H1 (cell line): ENCODE data around the gene MGAT4B. TPM values are rescaled to one million over a fixed set of nuclear protein-coding genes. Genes with fewer than 3 reads are reported as not detected.

ENCODE experiments used
- ATF3 ChIP-seq: IDR thresholded peaks from 2 replicates; pipeline ENCODE4 v1.6.1; 2011; ENCODE audit warnings: low read depth, mild to moderate bottlenecking, low read length; ENCODE audit not compliant: insufficient read depth
- BACH1 ChIP-seq: IDR thresholded peaks from 2 replicates; pipeline ENCODE4 v1.6.1; 2012; ENCODE audit warnings: low read length, improper control_type of control experiment
- BRCA1 ChIP-seq: IDR thresholded peaks from 2 replicates; pipeline ENCODE4 v1.6.1; 2012; ENCODE audit warnings: low read depth, low read length, improper control_type of control experiment
- CBX8 ChIP-seq: fragments of 300-800, 300-1000 bp; sonication (generic); IDR thresholded peaks from 2 replicates; pipeline ENCODE4 v1.7.1; 2016; ENCODE audit warnings: low read depth, low read length, borderline replicate concordance
- CHD2 ChIP-seq: IDR thresholded peaks from 2 replicates; pipeline ENCODE4 v1.6.1; 2012; ENCODE audit warnings: low read length, improper control_type of control experiment
- CREB1 ChIP-seq: IDR thresholded peaks from 2 replicates; pipeline ENCODE4 v1.6.1; 2012; ENCODE audit warnings: inconsistent platforms
- EP300 ChIP-seq, 2 experiments: IDR thresholded peaks; 1 replicate in 1 of 2; 2 replicates in 1 of 2; pipeline ENCODE4 v1.6.1; 2011 to 2012; ENCODE audit warnings: low read depth in 2 of 2, low read length in 2 of 2, mild to moderate bottlenecking in 2 of 2, borderline replicate concordance in 1 of 2, inconsistent platforms in 1 of 2, moderate library complexity in 1 of 2
- EZH2 ChIP-seq: fragments of 200-600 bp; sonication (generic); IDR thresholded peaks from 2 replicates; pipeline ENCODE4 v1.7.1; 2012; ENCODE audit warnings: low read depth, mild to moderate bottlenecking, moderate library complexity, low read length, inconsistent platforms; ENCODE audit not compliant: severe bottlenecking
- KDM1A ChIP-seq: fragments of 200-600, 300-600 bp; sonication (generic); IDR thresholded peaks from 2 replicates; pipeline ENCODE4 v1.7.1; 2016; ENCODE audit warnings: mild to moderate bottlenecking, low read length, borderline replicate concordance
- KDM4A ChIP-seq: IDR thresholded peaks from one replicate; pipeline ENCODE4 v1.7.1; 2012; ENCODE audit warnings: low read depth, mild to moderate bottlenecking, moderate library complexity, low read length, inconsistent platforms; ENCODE audit not compliant: severe bottlenecking
- MAFK ChIP-seq: IDR thresholded peaks from 2 replicates; pipeline ENCODE4 v1.6.1; 2012; ENCODE audit warnings: low read depth, mild to moderate bottlenecking, improper control_type of control experiment, low read length
- NANOG ChIP-seq: IDR thresholded peaks from 2 replicates; pipeline ENCODE4 v1.6.1; 2011; ENCODE audit warnings: low read length, low read depth, mild to moderate bottlenecking, inconsistent platforms; ENCODE audit not compliant: insufficient read depth, poor library complexity, severe bottlenecking
- POLR2A ChIP-seq, 2 experiments: IDR thresholded peaks; 1 replicate in 1 of 2; 2 replicates in 1 of 2; pipeline ENCODE4 v1.6.1; 2011; ENCODE audit warnings: low read depth in 2 of 2, low read length in 2 of 2, mild to moderate bottlenecking in 2 of 2; ENCODE audit errors: control extremely low read depth in 1 of 2
- RAD21 ChIP-seq, 2 experiments: IDR thresholded peaks in 1 of 2; conservative IDR thresholded peaks in 1 of 2; 2 replicates each; pipeline ENCODE4 v1.6.1; 2011; ENCODE audit warnings: low read depth in 2 of 2, low read length in 2 of 2, improper control_type of control experiment in 1 of 2, inconsistent platforms in 1 of 2, mild to moderate bottlenecking in 1 of 2, moderate library complexity in 1 of 2
- RBBP5 ChIP-seq: IDR thresholded peaks from 2 replicates; pipeline ENCODE4 v1.7.1; 2012; ENCODE audit warnings: low read depth, mild to moderate bottlenecking, inconsistent platforms, low read length, moderate library complexity, borderline replicate concordance
- RFX5 ChIP-seq: IDR thresholded peaks from 2 replicates; pipeline ENCODE4 v1.6.1; 2011; ENCODE audit warnings: low read depth, low read length, improper control_type of control experiment, borderline replicate concordance
- RXRA ChIP-seq: IDR thresholded peaks from 2 replicates; pipeline ENCODE4 v1.6.1; 2011; ENCODE audit warnings: low read depth, mild to moderate bottlenecking, low read length, moderate library complexity; ENCODE audit not compliant: insufficient read depth
- SP1 ChIP-seq: IDR thresholded peaks from 2 replicates; pipeline ENCODE4 v1.6.1; 2011; ENCODE audit warnings: low read depth, low read length
- SP4 ChIP-seq: IDR thresholded peaks from 2 replicates; pipeline ENCODE4 v1.6.1; 2012; ENCODE audit warnings: low read length, inconsistent platforms
- SRF ChIP-seq: IDR thresholded peaks from 2 replicates; pipeline ENCODE4 v1.6.1; 2011; ENCODE audit warnings: mild to moderate bottlenecking, low read depth, low read length, moderate library complexity
- SUZ12 ChIP-seq: fragments of 200-600 bp; sonication (generic); IDR thresholded peaks from 2 replicates; pipeline ENCODE4 v1.6.1; 2012; ENCODE audit warnings: mild to moderate bottlenecking, inconsistent platforms, low read length, moderate library complexity, mixed read lengths
- TAF7 ChIP-seq: optimal IDR thresholded peaks from 2 replicates; pipeline ENCODE3; 2011; ENCODE audit warnings: low read depth, mild to moderate bottlenecking, inconsistent platforms, low read length, moderate library complexity, borderline replicate concordance
- TBP ChIP-seq: IDR thresholded peaks from 2 replicates; pipeline ENCODE4 v1.6.1; 2011; ENCODE audit warnings: low read depth, low read length, improper control_type of control experiment
- ZNF274 ChIP-seq: IDR thresholded peaks from 2 replicates; pipeline ENCODE4 v1.7.0; 2012; ENCODE audit warnings: low read length, borderline replicate concordance; ENCODE audit errors: extremely low read depth
- polyA plus RNA-seq, 7 experiments: library from polyadenylated mRNA; depleted of rRNA in 3 of 7; stranded (reverse) in 5 of 7; unstranded in 2 of 7; fragments of >200 nt in 5 of 7; fragments of 200-250 nt in 2 of 7; gene quantifications; 1 replicate in 5 of 7; 2 replicates in 1 of 7; 4 replicates in 1 of 7; pipeline versions ENCODE4 v1.2.1 to v1.2.3, GENCODE V29; 2011 to 2013; ENCODE audit warnings: missing spikeins in 2 of 7, mixed read lengths in 2 of 7
- total RNA-seq: library from RNA; stranded (reverse); fragmentation: NEBNext Ultra II Directional; extraction: Animal tissue kit (Norgen Biotek cat#: 25700); gene quantifications from 2 replicates; pipeline ENCODE4 v1.2.1, GENCODE V29; 2021

Gene MGAT4B
- total and polyA plus RNA-seq, 2 of the 8 experiments (the other 6 are each of a cell fraction or from before 2014, with no cell fraction given): 116 to 128 TPM

GRCh38 chr5:179821298-179822058, 14.8 kb upstream of the MGAT4B start (continued):
- TF ChIP-seq BRCA1 (no peak), RBBP5 (no peak; the same call in 1 of the 2 replicates), POLR2A (IDR thresholded peaks at IDR 0.05; ENCODE audit: control extremely low read depth in 1 of 2, low read depth in 2 of 2, low read length in 2 of 2) (0 out of 3 replicates have a peak, but pooled peaks of 1 of the 2 experiments have one; percentile 35), CREB1 (peak; percentile 48; the same call in 1 of the 2 replicates), RXRA (no peak), ZNF274 (no peak), EZH2 (no peak), SP4 (no peak), TBP (no peak), KDM4A (peak; percentile 40), SUZ12 (no peak), TAF7 (no peak), KDM1A (no peak), NANOG (no peak), BACH1 (no peak), CBX8 (no peak), MAFK (no peak), CHD2 (no peak), SRF (no peak), RFX5 (no peak), ATF3 (no peak), EP300 (IDR thresholded peaks at IDR 0.05; ENCODE audit: borderline replicate concordance in 1 of 2, low read depth in 2 of 2, low read length in 2 of 2) (no peak), SP1 (no peak), RAD21 (IDR thresholded peaks at IDR 0.05 in 1 of 2, conservative IDR thresholded peaks at IDR 0.05 in 1 of 2; ENCODE audit: low read depth in 2 of 2, low read length in 2 of 2) (no peak)
